ENCODE results near the gene NPPC.

Gene NPPC

GRCh38 chr2:231930593-231931281, 4.5 kb upstream of the NPPC start:
- FAIRE-seq, result no peak
- TF ChIP-seq CTCF (IDR thresholded peaks at IDR 0.05; ENCODE audit: insufficient read depth, missing control alignments), result no peak
- DNase-seq (ENCODE audit: insufficient read length, low spot score), result no peak

GRCh38 chr2:231929961-231930592, 3.9 kb upstream of the NPPC start:
- peak; percentile 41 for TF ChIP-seq CTCF (IDR thresholded peaks at IDR 0.05; ENCODE audit: insufficient read depth, missing control alignments)
- DNase-seq (ENCODE audit: insufficient read length, low spot score), result peak; percentile 52

GRCh38 chr2:231928901-231929725, 2.9 kb upstream of the NPPC start:
- DNase-seq (ENCODE audit: insufficient read length, low spot score) (no peak), FAIRE-seq (no peak)
- TF ChIP-seq CTCF (IDR thresholded peaks at IDR 0.05; ENCODE audit: insufficient read depth, missing control alignments), result no peak

More at GRCh38 chr2:231929961-231930592, 3.9 kb upstream of the NPPC start:
- FAIRE-seq, result no peak

- DNase-seq (ENCODE audit: insufficient read length, low spot score), result no peak
- no peak for FAIRE-seq
These were observed 2.3 kb upstream of the NPPC start for GRCh38 chr2:231928481-231928880.

GRCh38 chr2:231927566-231927890, 1.3 kb upstream of the NPPC start:
- DNase-seq (ENCODE audit: insufficient read length, low spot score), result no peak
- no peak for TF ChIP-seq CTCF (IDR thresholded peaks at IDR 0.05; ENCODE audit: insufficient read depth, missing control alignments)
- no peak for FAIRE-seq

More at GRCh38 chr2:231928481-231928880, 2.3 kb upstream of the NPPC start:
- no peak for TF ChIP-seq CTCF (IDR thresholded peaks at IDR 0.05; ENCODE audit: insufficient read depth, missing control alignments)

- no peak for TF ChIP-seq CTCF (IDR thresholded peaks at IDR 0.05; ENCODE audit: insufficient read depth, missing control alignments)
- no peak for DNase-seq (ENCODE audit: insufficient read length, low spot score)
- FAIRE-seq, result no peak
These were observed 767 bp upstream of the NPPC start for GRCh38 chr2:231926761-231927565.

Measured in D721Med (cell line).